Naive thymus-derived CD8-positive, alpha-beta T cell (primary cell): ENCODE results near the gene KCNQ1OT1. TPM values are rescaled to one million over a fixed set of nuclear protein-coding genes. Genes with fewer than 3 reads are reported as not detected.

Experiments used
- ATAC-seq, 2 donors: fragments of 150-1000 bp; cut with Tn5 transposase in 1 of 2; sonication (Bioruptor Pico), chemical (Tn5 transposase) in 1 of 2; 1 replicate in 1 of 2; 2 replicates in 1 of 2; pipeline ENCODE4 v1.10.0; 2021; ENCODE audit warnings: mild to moderate bottlenecking in 2 of 2, moderate library complexity in 2 of 2
- POLR2A ChIA-PET: fragments of 350-600 bp; sonication (Branson Sonifier 250); formaldehyde crosslinking; loops from one replicate; lab custom pipeline; 2021; ENCODE audit warnings: antibody characterized with exemption; lab: Charles Lee
- DNase-seq, 10 donors: peaks; one replicate each; pipeline versions ENCODE4 v3.0.0 to v3.0.0-alpha.2; 2020 to 2022
- H3K27ac Mint-ChIP-seq, 10 donors: one replicate each; pipeline ENCODE4 v1.8.0; 2020 to 2022; ENCODE audit warnings: mild to moderate bottlenecking in 10 of 10, mixed read lengths in 10 of 10, moderate library complexity in 4 of 10, inconsistent platforms in 1 of 10
- H3K27me3 Mint-ChIP-seq, 5 donors: one replicate each; pipeline ENCODE4 v1.8.0; 2021 to 2022; ENCODE audit warnings: mixed read lengths in 5 of 5
- H3K36me3 Mint-ChIP-seq, 3 donors: one replicate each; pipeline ENCODE4 v1.8.0; 2020 to 2022; ENCODE audit warnings: mixed read lengths in 3 of 3, mild to moderate bottlenecking in 2 of 3, inconsistent platforms in 1 of 3
- H3K4me1 Mint-ChIP-seq, 4 donors: one replicate each; pipeline ENCODE4 v1.8.0; 2021 to 2022; ENCODE audit warnings: mixed read lengths in 4 of 4
- H3K4me3 Mint-ChIP-seq, 10 donors: one replicate each; pipeline ENCODE4 v1.8.0; 2020 to 2022; ENCODE audit warnings: mild to moderate bottlenecking in 10 of 10, mixed read lengths in 10 of 10, moderate library complexity in 6 of 10, inconsistent platforms in 1 of 10
- H3K9me3 Mint-ChIP-seq, 9 donors: one replicate each; pipeline ENCODE4 v1.8.0; 2020 to 2022; ENCODE audit warnings: mixed read lengths in 9 of 9, mild to moderate bottlenecking in 3 of 9, inconsistent platforms in 1 of 9, moderate library complexity in 1 of 9
- polyA plus RNA-seq, 3 donors: library from polyadenylated mRNA; unstranded; fragments of 300-500 nt; fragmentation: Illumina TruSeq; gene quantifications; one replicate each; pipeline ENCODE4 v1.2.3, GENCODE V29; 2021
- total RNA-seq, 8 experiments: library from RNA in 2 of 8; stranded (reverse) in 2 of 8; gene quantifications; one replicate each; pipeline ENCODE4 v1.2.3 and lab custom pipeline; 2021 to 2026

The KCNQ1OT1 gene
- total and polyA plus RNA-seq, 5 experiments from 2014 or later: 0.03 to 0.22 (median 0.05) TPM

- POLR2A ChIA-PET: no interaction called here
- Mint-ChIP-seq H3K9me3 (peaks cover 0 to 16% (median 12%) of the 10 kb centered on the region in 9 donors), H3K27me3 (no peaks in the 10 kb centered on the region), H3K4me1 (no peaks in the 10 kb centered on the region), H3K27ac (no peak overlapping the region), H3K4me3 (no peak overlapping the region), H3K36me3 (peaks cover 12 to 25% (median 25%) of the 10 kb centered on the region in 3 donors)
- ATAC-seq (no peak), DNase-seq (no peak)
Measured at GRCh38 chr11:2713094-2713493, 13.3 kb upstream of the KCNQ1OT1 start.

- POLR2A ChIA-PET: no interaction called here
- H3K4me1 Mint-ChIP-seq: no peaks in the 10 kb centered on the region
- no peaks in the 10 kb centered on the region for H3K27me3 Mint-ChIP-seq
- H3K27ac Mint-ChIP-seq: no peak overlapping the region
- H3K9me3 Mint-ChIP-seq: peaks cover 0 to 16% (median 12%) of the 10 kb centered on the region in 9 donors
- no peak overlapping the region for H3K4me3 Mint-ChIP-seq
- DNase-seq (no peak), ATAC-seq (no peak)
- peaks cover 12 to 26% (median 25%) of the 10 kb centered on the region in 3 donors for H3K36me3 Mint-ChIP-seq
Measured at GRCh38 chr11:2711161-2711560, 11.4 kb upstream of the KCNQ1OT1 start.

- Mint-ChIP-seq H3K36me3 (peaks cover 17 to 30% (median 28%) of the 10 kb centered on the region in 3 donors), H3K27ac (no peak overlapping the region)
Measured at GRCh38 chr11:2709429-2709828, 9.6 kb upstream of the KCNQ1OT1 start.

GRCh38 chr11:2708757-2709281 lies 9.0 kb upstream of the KCNQ1OT1 start:
- DNase-seq: no peak
- Mint-ChIP-seq H3K4me3 (no peak overlapping the region), H3K9me3 (peaks cover 0 to 23% (median 12%) of the 10 kb centered on the region in 9 donors), H3K27ac (no peak overlapping the region), H3K36me3 (peaks cover 17 to 32% (median 28%) of the 10 kb centered on the region in 3 donors), H3K4me1 (peaks cover 0 to 5% (median 0%) of the 10 kb centered on the region in 4 donors), H3K27me3 (no peaks in the 10 kb centered on the region)
- POLR2A ChIA-PET: interaction anchor here (0.6 kb wide), 1 partner anchor 55 kb away, joined by 3 read pairs; no protein-coding TSS in a partner anchor
- no peak for ATAC-seq

More at GRCh38 chr11:2709429-2709828, 9.6 kb upstream of the KCNQ1OT1 start:
- ATAC-seq (no peak), DNase-seq (no peak)
- POLR2A ChIA-PET: no interaction called here
- peaks cover 0 to 23% (median 12%) of the 10 kb centered on the region in 9 donors for H3K9me3 Mint-ChIP-seq
- no peak overlapping the region for H3K4me3 Mint-ChIP-seq
- H3K27me3 Mint-ChIP-seq: no peaks in the 10 kb centered on the region
- H3K4me1 Mint-ChIP-seq: peaks cover 0 to under 1% (median 0%) of the 10 kb centered on the region in 4 donors

- H3K36me3 Mint-ChIP-seq: peaks cover 17 to 28% (median 28%) of the 10 kb centered on the region in 3 donors
- ATAC-seq: no peak
- H3K9me3 Mint-ChIP-seq: peaks cover 0 to 23% (median 12%) of the 10 kb centered on the region in 9 donors
- no peak overlapping the region for H3K27ac Mint-ChIP-seq
- peaks cover 0 to 5% (median 0%) of the 10 kb centered on the region in 4 donors for H3K4me1 Mint-ChIP-seq
- no peak overlapping the region for H3K4me3 Mint-ChIP-seq
- no peak for DNase-seq
- POLR2A ChIA-PET: interaction anchor here (0.6 kb wide), 1 partner anchor 56 kb away, joined by 3 read pairs; no protein-coding TSS in a partner anchor
- no peaks in the 10 kb centered on the region for H3K27me3 Mint-ChIP-seq
Measured at GRCh38 chr11:2708151-2708581, 8.4 kb upstream of the KCNQ1OT1 start.

- ATAC-seq: no peak
- Mint-ChIP-seq H3K4me1 (peaks cover 0 to 5% (median 0%) of the 10 kb centered on the region in 4 donors), H3K27ac (no peak overlapping the region), H3K27me3 (no peaks in the 10 kb centered on the region), H3K36me3 (peaks cover 17 to 28% (median 28%) of the 10 kb centered on the region in 3 donors), H3K4me3 (no peak overlapping the region), H3K9me3 (peaks cover 0 to 23% (median 12%) of the 10 kb centered on the region in 9 donors)
- peak in 1 of 10 donors; percentile 34 for DNase-seq
- POLR2A ChIA-PET: no interaction called here
Measured at GRCh38 chr11:2707736-2708135, 7.9 kb upstream of the KCNQ1OT1 start.

- no peak overlapping the region for H3K27ac Mint-ChIP-seq
- H3K27me3 Mint-ChIP-seq: no peaks in the 10 kb centered on the region
- peaks cover 0 to 5% (median 0%) of the 10 kb centered on the region in 4 donors for H3K4me1 Mint-ChIP-seq
- POLR2A ChIA-PET: no interaction called here
- H3K9me3 Mint-ChIP-seq: peaks cover 0 to 23% (median 12%) of the 10 kb centered on the region in 9 donors
- no peak for ATAC-seq
- peak in 1 of 10 donors; percentile 52 for DNase-seq
- no peak overlapping the region for H3K4me3 Mint-ChIP-seq
- peaks cover 17 to 30% (median 24%) of the 10 kb centered on the region in 3 donors for H3K36me3 Mint-ChIP-seq
Measured at GRCh38 chr11:2706321-2706720, 6.5 kb upstream of the KCNQ1OT1 start.

GRCh38 chr11:2704896-2705606 lies 5.3 kb upstream of the KCNQ1OT1 start:
- Mint-ChIP-seq H3K27me3 (no peaks in the 10 kb centered on the region), H3K9me3 (peaks cover 0 to 18% (median 6%) of the 10 kb centered on the region in 9 donors), H3K27ac (no peak overlapping the region), H3K4me1 (peaks cover 0 to 9% (median 0%) of the 10 kb centered on the region in 4 donors), H3K36me3 (peaks cover 11 to 19% (median 12%) of the 10 kb centered on the region in 3 donors), H3K4me3 (no peak overlapping the region)
- DNase-seq: peak in 1 of 10 donors; percentile 58
- ATAC-seq: no peak
- POLR2A ChIA-PET: no interaction called here

- Mint-ChIP-seq H3K9me3 (peaks cover 0 to 11% (median under 1%) of the 10 kb centered on the region in 9 donors), H3K4me1 (peaks cover 0 to 9% (median 0%) of the 10 kb centered on the region in 4 donors), H3K27me3 (no peaks in the 10 kb centered on the region), H3K27ac (peak overlapping the region in 1 of 10 donors; percentile 60), H3K36me3 (peaks cover 5 to 12% (median 7%) of the 10 kb centered on the region in 3 donors), H3K4me3 (peak overlapping the region in 1 of 10 donors; percentile 55)
- DNase-seq: peak in 1 of 10 donors; percentile 50
- ATAC-seq: no peak
- POLR2A ChIA-PET: no interaction called here
Measured at GRCh38 chr11:2704356-2704755, 4.6 kb upstream of the KCNQ1OT1 start.

GRCh38 chr11:2703363-2704141 lies 3.8 kb upstream of the KCNQ1OT1 start:
- POLR2A ChIA-PET: no interaction called here
- Mint-ChIP-seq H3K9me3 (peaks cover 0 to 9% (median 1%) of the 10 kb centered on the region in 9 donors), H3K27me3 (no peaks in the 10 kb centered on the region), H3K36me3 (peaks cover 5 to 11% (median 10%) of the 10 kb centered on the region in 3 donors), H3K4me1 (peaks cover 1 to 14% (median 7%) of the 10 kb centered on the region in 4 donors), H3K27ac (no peak overlapping the region), H3K4me3 (peak overlapping the region in 1 of 10 donors; percentile 34)
- DNase-seq (peak in 1 of 10 donors; percentile 53), ATAC-seq (no peak)

GRCh38 chr11:2702771-2703362 lies 3.1 kb upstream of the KCNQ1OT1 start:
- peak in 1 of 10 donors; percentile 61 for DNase-seq
- ATAC-seq: no peak
- Mint-ChIP-seq H3K4me1 (peaks cover 1 to 18% (median 10%) of the 10 kb centered on the region in 4 donors), H3K9me3 (peaks cover 0 to 9% (median 2%) of the 10 kb centered on the region in 9 donors), H3K36me3 (peaks cover 5 to 10% (median 10%) of the 10 kb centered on the region in 3 donors), H3K27ac (peak overlapping the region in 1 of 10 donors; percentile 21), H3K4me3 (no peak overlapping the region), H3K27me3 (no peaks in the 10 kb centered on the region)
- POLR2A ChIA-PET: no interaction called here
